Hematopoietic multipotent progenitor cell treated with erythropoietin and hydrocortisone succinate and interleukin-3 and kit ligand, for 6 days (in vitro differentiated cells): ENCODE data around the gene EEF1AKMT1.
A peak's percentile ranks its signal among the peaks of the same experiment; 100 is the strongest.

Experiments
- DNase-seq: peaks from one replicate; pipeline ENCODE4 v3.0.0-alpha.2; 2015

Gene EEF1AKMT1

DNA sequence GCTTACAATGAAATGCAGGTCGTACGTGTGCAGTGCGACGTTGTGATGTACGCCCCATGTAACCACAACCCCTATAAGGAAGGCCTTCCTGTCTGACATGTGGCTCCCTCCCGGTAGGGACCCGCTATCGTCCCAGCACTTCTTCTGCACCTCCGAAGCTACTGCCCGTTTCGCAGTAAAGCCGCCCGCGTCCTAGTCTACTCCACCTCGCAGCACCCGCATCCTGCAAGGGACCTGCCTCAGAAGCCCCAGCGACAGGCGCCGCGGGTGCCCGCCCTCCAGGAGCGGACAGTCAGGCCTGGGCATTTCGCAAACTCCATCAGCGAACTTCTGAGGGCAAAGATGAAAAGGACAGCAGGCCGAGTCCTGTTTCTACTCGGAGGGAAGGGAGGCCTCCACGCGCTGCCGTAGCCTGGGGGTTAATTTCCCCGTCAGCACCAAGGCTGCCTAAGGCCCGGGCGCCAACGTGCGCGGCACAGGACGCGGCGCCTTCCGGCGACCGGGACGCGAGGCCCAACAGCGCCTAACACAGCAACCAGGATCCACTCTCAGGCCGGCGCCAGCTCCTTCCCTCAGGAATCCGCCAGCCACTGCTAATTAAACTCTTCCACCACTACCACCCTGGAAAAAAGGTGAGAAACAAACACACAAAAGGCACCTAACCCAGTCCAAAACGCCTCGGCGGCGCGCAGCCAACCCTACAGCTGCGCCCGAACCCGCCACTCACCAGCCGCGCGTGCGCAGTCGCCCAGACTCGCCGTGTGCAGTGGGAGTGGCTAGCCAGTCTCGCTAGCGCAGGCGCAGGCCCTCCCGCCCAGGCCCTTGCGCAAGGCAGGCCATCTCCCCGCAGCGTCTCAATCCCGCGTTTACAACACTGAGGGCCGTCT, at the start of gene EEF1AKMT1:
TSS of gene EEF1AKMT1 (minus strand) at position 768 of the 887 bp plus-strand sequence. CDS start 16,363 bp downstream, outside the sequence.
- peak; percentile 96 for DNase-seq

DNA sequence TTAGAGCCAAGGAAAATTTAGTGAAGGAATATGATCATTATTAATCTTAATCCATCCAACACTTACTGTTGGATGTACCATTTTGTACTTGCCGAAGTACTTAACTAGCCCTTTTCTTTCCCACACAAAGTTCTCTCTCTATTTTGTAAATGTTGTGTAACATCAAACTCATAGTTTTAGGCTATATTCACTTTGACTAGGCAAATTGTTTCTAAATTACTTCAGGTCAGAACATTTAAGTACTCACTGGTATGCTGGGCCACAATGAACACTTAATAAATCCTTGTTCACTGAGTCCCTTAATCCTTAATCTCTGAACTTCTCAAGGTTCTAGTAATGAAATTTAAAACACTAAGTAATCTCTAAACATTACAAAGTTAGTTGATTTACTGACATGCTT, 49.3 kb upstream of the EEF1AKMT1 start:
- no peak for DNase-seq

- DNase-seq = no peak
These were observed 48.6 kb upstream of the EEF1AKMT1 start for GRCh38 chr13:20822406-20822805.

- DNase-seq = no peak
These were observed 46.0 kb upstream of the EEF1AKMT1 start for GRCh38 chr13:20819715-20820114.

GRCh38 chr13:20815464-20815863, 41.7 kb upstream of the EEF1AKMT1 start:
- DNase-seq = no peak

- no peak for DNase-seq
These were observed 40.6 kb upstream of the EEF1AKMT1 start for GRCh38 chr13:20814224-20814910.

DNA sequence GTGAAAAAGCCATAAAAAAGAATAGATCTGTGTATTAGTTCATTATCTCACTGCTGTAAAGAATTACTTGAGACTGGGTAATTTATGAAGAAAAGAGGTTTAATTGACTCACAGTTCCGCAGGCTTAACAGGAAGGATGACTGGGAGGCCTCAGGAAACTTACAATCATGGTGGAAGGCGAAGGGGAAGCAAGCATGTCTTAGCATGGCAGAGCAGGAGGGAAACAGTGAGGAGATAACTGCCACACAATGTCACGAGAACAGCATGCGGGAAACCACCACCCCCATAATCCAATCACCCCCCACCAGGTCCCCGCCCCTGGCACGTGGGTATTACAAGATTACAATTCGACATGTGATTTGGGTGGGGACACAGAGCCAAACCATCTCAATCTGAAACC, 39.1 kb upstream of the EEF1AKMT1 start:
- DNase-seq = peak; percentile 47

DNA sequence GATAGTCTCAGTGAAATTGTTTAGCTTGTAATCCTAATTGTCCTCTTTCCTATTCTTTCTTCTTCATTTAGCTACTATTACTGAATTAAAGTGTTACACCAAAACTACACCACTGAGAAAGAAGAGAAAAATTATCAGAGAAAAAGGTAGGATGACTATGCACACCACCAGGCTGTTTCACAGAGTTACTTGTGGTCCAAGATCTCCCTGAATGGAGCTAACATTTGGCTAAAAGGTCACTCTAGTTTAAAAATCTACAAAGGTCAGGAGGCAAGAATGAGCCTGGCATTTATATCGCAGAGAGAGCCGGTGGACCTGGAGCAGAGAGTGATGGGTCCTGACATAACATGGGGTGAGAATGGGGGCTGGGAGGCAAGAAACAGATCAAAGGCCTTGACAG, 37.0 kb upstream of the EEF1AKMT1 start:
- no peak for DNase-seq

DNA sequence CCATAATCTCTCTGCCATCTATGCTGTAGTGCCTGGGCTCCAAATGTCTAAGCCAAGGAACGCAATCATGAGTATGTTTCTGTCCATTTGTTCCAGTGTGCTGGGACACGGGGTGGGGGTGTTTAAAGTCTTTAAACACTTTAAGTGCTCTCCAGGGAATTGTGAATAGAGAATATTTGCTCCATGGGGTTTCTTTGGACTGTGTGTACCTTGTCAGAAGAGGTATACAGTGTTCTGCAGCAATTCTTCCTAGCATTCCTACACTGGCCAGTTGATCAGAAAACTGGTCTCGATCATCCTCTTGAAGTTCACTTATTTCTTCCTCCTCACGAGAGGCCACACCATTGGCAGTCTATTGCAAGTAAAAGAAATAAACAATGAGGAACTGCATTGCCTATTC, 35.1 kb upstream of the EEF1AKMT1 start:
- DNase-seq = no peak

DNA sequence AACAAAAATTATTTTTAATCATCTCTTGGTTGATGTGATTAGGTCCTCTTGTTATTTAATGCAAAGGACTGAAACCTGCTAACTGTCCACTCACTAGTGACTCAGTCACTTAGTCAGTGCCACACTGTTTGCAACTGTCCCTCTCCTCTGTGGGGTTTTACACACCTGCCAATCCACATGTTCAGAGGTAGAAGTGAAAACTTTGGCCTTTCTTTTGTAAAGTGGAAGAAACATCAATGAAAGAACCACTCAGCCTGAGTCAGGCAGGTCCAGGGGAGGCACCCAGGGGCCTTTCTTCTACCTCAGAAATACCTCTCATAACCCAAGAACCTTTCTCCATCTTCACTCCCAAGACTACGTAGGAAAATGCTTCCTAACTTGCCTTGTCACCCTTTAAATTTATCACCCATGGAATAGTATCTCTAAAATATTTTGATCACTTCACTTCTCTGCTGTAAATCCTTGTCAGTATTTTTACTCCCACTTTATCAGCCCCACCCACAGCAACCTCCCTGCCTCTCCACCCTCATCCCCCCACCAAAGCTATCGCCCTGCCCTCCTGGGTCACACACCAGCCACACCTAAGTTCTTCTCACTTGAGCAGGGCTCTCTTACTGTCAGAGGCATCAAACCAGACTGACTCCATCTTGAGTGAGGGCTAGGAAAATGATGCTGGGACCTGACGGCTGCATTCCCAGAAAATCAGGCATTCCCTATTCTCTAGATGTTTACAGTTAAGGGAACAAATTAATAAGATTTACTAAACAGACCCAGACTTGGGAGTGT, 29.6 kb upstream of the EEF1AKMT1 start:
- DNase-seq = peak; percentile 43

GRCh38 chr13:20801707-20802106, 27.9 kb upstream of the EEF1AKMT1 start:
- peak; percentile 23 for DNase-seq

DNA sequence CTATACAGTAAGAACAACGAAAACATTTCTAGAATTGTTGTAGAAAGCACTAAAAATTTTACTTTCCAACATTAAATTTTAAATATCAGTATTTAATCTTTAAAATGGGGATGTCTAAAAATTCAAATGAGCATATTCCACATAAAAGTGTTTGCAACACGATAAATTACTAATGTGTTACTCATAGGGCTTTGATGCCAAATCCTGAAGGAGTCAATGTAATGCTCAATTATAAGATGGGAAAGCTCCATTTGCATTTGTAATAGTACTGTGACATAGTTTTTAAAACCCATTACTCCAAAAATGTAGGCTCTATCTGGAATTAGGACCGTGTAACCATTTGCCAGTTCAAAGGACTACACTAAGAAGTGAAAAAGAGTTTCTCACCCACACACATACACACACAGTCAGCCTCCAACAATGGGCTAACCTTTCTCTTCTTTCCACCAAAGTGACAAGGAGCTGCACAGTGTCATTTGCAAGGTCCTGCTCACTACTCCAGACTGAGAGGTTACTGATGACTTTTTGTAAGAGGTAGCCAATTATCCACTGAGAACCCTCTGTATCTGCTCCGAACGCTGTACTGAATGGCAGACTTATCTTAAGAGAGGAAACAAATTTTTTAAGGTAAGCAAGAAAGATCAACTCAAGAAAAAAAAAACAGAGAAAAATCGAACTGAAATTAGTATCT, 26.1 kb upstream of the EEF1AKMT1 start:
- no peak for DNase-seq

DNA sequence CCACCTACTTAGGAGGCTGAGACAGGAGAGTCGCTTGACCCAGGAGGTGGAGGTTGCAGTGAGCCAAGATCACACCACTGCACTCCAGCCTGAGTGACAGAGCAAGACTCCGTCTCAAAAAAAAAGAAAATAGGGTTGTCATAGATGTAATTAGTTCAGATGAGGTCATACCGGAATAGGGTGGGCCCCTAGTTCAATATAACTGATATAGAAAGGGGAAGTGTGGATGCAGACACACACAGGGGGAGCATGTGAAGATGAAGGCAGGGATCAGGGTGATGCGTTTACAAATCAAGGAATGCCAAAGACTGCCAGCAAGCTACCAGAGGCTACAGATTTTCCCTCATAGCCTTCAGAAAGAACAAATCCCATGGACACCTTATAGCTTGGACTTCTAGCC, 24.3 kb upstream of the EEF1AKMT1 start:
- peak; percentile 49 for DNase-seq

GRCh38 chr13:20796791-20797508, 23.2 kb upstream of the EEF1AKMT1 start:
- DNase-seq = no peak

GRCh38 chr13:20789665-20790064, 15.9 kb upstream of the EEF1AKMT1 start:
- no peak for DNase-seq

- no peak for DNase-seq
These were observed 14.6 kb upstream of the EEF1AKMT1 start for GRCh38 chr13:20788312-20788711.

- DNase-seq = no peak
These were observed 13.4 kb upstream of the EEF1AKMT1 start for GRCh38 chr13:20787180-20787579.

DNA sequence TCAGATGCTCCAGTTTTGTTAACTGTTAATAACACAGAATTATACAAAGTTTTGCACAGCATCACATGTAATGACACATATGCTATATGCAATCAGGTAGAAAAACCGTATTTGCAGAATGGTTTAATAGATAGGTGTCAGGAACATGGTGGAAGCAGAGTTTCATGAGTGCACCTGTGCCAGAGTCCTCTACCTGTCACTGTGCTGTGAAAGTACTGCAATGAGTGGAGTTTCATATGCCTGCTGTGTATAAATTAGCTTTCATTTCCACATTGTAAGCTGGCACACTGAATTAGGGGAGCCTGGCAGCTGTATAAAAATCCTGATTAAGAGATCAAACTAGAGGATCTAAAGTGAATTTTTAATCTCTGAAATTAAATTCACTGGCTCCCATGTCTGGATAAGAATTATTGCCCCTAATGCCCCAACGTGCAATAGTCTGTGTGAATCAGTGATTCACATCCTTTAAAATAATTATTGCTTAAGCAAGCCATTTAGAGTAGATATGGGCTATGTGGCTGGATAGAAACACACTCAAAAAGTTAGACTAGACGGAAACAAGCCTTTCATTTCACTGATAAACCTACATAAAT, 8.5 kb upstream of the EEF1AKMT1 start:
- DNase-seq = no peak

GRCh38 chr13:20780317-20780716, 6.6 kb upstream of the EEF1AKMT1 start:
- no peak for DNase-seq

GRCh38 chr13:20779405-20779804, 5.6 kb upstream of the EEF1AKMT1 start:
- no peak for DNase-seq

GRCh38 chr13:20778311-20778710, 4.5 kb upstream of the EEF1AKMT1 start:
- DNase-seq = peak; percentile 45

GRCh38 chr13:20776751-20777150, 3.0 kb upstream of the EEF1AKMT1 start:
- no peak for DNase-seq
